HEK293 (cell line): ENCODE data around the gene GNB3.

Source experiments
- BCL11A ChIP-seq: fragments of 450-650 bp; formaldehyde crosslinking; IDR thresholded peaks from 2 replicates; pipeline ENCODE4 v1.5.1; 2016; ENCODE audit warnings: low read depth, missing biosample characterization, missing genetic modification characterization
- GLI4 ChIP-seq: fragments of 450-650 bp; formaldehyde crosslinking; IDR thresholded peaks from 2 replicates; pipeline ENCODE4 v1.5.1; 2016; ENCODE audit warnings: missing biosample characterization, missing genetic modification characterization
- HOXD13 ChIP-seq: sonication (generic); formaldehyde crosslinking; IDR thresholded peaks from 2 replicates; pipeline ENCODE4 v1.8.0; 2022; ENCODE audit warnings: missing genetic modification reagents, borderline replicate concordance
- KLF16 ChIP-seq: fragments of 450-650 bp; formaldehyde crosslinking; IDR thresholded peaks from 2 replicates; pipeline ENCODE4 v1.5.1; 2017; ENCODE audit warnings: missing biosample characterization, missing genetic modification characterization
- KLF9 ChIP-seq: fragments of 450-650 bp; formaldehyde crosslinking; IDR thresholded peaks from 2 replicates; pipeline ENCODE4 v1.5.1; 2016; ENCODE audit warnings: missing biosample characterization, missing genetic modification characterization, low read depth
- SALL2 ChIP-seq: fragments of 450-650 bp; formaldehyde crosslinking; IDR thresholded peaks from 2 replicates; pipeline ENCODE4 v1.5.0; 2017; ENCODE audit warnings: missing biosample characterization, mild to moderate bottlenecking, missing genetic modification characterization, borderline replicate concordance
- SETDB1 ChIP-seq: IDR thresholded peaks from one replicate; pipeline ENCODE4 v1.6.1; 2017; ENCODE audit warnings: mild to moderate bottlenecking, low read length, moderate library complexity, mixed read lengths; ENCODE audit not compliant: insufficient read length
- ZBTB20 ChIP-seq: fragments of 450-650 bp; formaldehyde crosslinking; IDR thresholded peaks from 2 replicates; pipeline ENCODE4 v1.5.1; 2016; ENCODE audit warnings: missing biosample characterization, missing genetic modification characterization
- ZBTB8A ChIP-seq: fragments of 450-650 bp; formaldehyde crosslinking; IDR thresholded peaks from 2 replicates; pipeline ENCODE4 v1.5.1; 2016; ENCODE audit warnings: missing biosample characterization, missing genetic modification characterization
- ZFHX2 ChIP-seq: fragments of 450-650 bp; formaldehyde crosslinking; conservative IDR thresholded peaks from 2 replicates; pipeline ENCODE4 v1.5.1; 2016; ENCODE audit warnings: missing biosample characterization, missing genetic modification characterization
- ZIC2 ChIP-seq: fragments of 450-650 bp; formaldehyde crosslinking; IDR thresholded peaks from 2 replicates; pipeline ENCODE4 v1.5.1; 2016; ENCODE audit warnings: missing biosample characterization, missing genetic modification characterization
- ZNF155 ChIP-seq: fragments of 450-650 bp; formaldehyde crosslinking; IDR thresholded peaks from 2 replicates; pipeline ENCODE4 v1.5.1; 2016; ENCODE audit warnings: missing biosample characterization, missing genetic modification characterization
- ZNF423 ChIP-seq: fragments of 450-650 bp; formaldehyde crosslinking; IDR thresholded peaks from 2 replicates; pipeline ENCODE4 v1.5.1; 2016; ENCODE audit warnings: missing biosample characterization, missing genetic modification characterization
- ZNF529 ChIP-seq: fragments of 450-650 bp; formaldehyde crosslinking; IDR thresholded peaks from 2 replicates; pipeline ENCODE4 v1.5.1; 2017; ENCODE audit warnings: missing genetic modification characterization, missing biosample characterization; ENCODE audit not compliant: insufficient replicate concordance
- ZXDB ChIP-seq: fragments of 450-650 bp; formaldehyde crosslinking; IDR thresholded peaks from 2 replicates; pipeline ENCODE4 v1.5.1; 2016; ENCODE audit warnings: missing biosample characterization, missing genetic modification characterization
- TF ChIP-seq, protein P1 (sequence below): fragments of 450-650 bp; formaldehyde crosslinking; IDR thresholded peaks from 2 replicates; pipeline ENCODE4 v1.5.1; 2016; ENCODE audit warnings: missing biosample characterization, missing genetic modification characterization
- TF ChIP-seq, protein P2 (sequence below): fragments of 450-650 bp; formaldehyde crosslinking; conservative IDR thresholded peaks from 2 replicates; pipeline ENCODE4 v1.5.1; 2016; ENCODE audit warnings: low read depth, missing biosample characterization, missing genetic modification characterization
- TF ChIP-seq, protein P3 (sequence below): fragments of 450-650 bp; formaldehyde crosslinking; IDR thresholded peaks from 2 replicates; pipeline ENCODE4 v1.5.1; 2016; ENCODE audit warnings: missing biosample characterization, missing genetic modification characterization
- TF ChIP-seq, protein P4 (sequence below): fragments of 450-650 bp; formaldehyde crosslinking; IDR thresholded peaks from 2 replicates; pipeline ENCODE4 v1.5.1; 2017; ENCODE audit warnings: missing biosample characterization, missing genetic modification characterization
- TF ChIP-seq, protein P5 (sequence below): fragments of 450-650 bp; formaldehyde crosslinking; IDR thresholded peaks from 2 replicates; pipeline ENCODE4 v1.5.1; 2016; ENCODE audit warnings: missing biosample characterization, missing genetic modification characterization
- TF ChIP-seq, protein P6 (sequence below): fragments of 450-650 bp; formaldehyde crosslinking; optimal IDR thresholded peaks from 2 replicates; pipeline ENCODE3; 2016; ENCODE audit warnings: missing biosample characterization, mild to moderate bottlenecking, missing genetic modification characterization
- TF ChIP-seq, protein P7 (sequence below): fragments of 450-650 bp; formaldehyde crosslinking; IDR thresholded peaks from 2 replicates; pipeline ENCODE4 v1.5.1; 2016; ENCODE audit warnings: missing biosample characterization, missing genetic modification characterization

Gene GNB3

DNA sequence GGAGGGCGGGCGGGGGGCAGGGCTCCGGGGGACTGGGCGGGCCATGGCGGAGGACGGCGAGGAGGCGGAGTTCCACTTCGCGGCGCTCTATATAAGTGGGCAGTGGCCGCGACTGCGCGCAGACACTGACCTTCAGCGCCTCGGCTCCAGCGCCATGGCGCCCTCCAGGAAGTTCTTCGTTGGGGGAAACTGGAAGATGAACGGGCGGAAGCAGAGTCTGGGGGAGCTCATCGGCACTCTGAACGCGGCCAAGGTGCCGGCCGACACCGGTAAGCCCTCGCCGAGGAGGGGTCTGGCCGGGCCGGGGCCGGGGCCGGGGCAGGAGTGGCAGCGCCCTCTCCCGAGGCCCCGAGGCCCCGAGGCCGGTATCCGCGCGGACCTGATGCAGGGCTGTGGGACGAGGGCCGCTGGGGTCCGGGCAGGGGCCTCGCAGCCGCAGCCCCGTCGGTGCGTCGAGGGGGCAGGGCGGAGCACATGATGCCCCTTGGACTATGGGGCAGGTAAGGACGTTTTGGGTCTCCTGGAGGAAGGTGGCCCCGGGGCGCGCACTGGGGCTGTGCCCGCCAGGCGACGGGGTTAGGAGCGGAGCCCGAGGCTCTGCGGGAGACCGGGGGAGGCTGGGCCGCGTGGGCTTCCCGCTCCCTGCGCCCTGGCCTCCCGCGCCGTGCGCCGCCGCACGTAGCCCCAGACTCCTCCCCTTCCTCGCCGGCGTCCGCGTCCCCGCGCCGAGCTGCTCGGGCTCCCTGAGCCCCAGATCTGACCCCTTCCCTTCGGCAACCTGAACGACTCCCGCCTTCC lies 26.9 kb downstream of the GNB3 start, which contains the start of gene TPI1 (continued):
- TF ChIP-seq, protein P1, sequence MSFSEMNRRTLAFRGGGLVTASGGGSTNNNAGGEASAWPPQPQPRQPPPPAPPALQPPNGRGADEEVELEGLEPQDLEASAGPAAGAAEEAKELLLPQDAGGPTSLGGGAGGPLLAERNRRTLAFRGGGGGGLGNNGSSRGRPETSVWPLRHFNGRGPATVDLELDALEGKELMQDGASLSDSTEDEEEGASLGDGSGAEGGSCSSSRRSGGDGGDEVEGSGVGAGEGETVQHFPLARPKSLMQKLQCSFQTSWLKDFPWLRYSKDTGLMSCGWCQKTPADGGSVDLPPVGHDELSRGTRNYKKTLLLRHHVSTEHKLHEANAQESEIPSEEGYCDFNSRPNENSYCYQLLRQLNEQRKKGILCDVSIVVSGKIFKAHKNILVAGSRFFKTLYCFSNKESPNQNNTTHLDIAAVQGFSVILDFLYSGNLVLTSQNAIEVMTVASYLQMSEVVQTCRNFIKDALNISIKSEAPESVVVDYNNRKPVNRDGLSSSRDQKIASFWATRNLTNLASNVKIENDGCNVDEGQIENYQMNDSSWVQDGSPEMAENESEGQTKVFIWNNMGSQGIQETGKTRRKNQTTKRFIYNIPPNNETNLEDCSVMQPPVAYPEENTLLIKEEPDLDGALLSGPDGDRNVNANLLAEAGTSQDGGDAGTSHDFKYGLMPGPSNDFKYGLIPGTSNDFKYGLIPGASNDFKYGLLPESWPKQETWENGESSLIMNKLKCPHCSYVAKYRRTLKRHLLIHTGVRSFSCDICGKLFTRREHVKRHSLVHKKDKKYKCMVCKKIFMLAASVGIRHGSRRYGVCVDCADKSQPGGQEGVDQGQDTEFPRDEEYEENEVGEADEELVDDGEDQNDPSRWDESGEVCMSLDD (tag by site-specific recombination): no peak
- peak; percentile 72 for TF ChIP-seq ZBTB20
- peak; percentile 52 for TF ChIP-seq ZIC2 (tag by site-specific recombination)
- TF ChIP-seq ZXDB (tag by site-specific recombination): peak; percentile 57; the same call in 1 of the 2 replicates
- TF ChIP-seq SALL2: peak; percentile 60; the same call in 1 of the 2 replicates
- TF ChIP-seq, protein P2, sequence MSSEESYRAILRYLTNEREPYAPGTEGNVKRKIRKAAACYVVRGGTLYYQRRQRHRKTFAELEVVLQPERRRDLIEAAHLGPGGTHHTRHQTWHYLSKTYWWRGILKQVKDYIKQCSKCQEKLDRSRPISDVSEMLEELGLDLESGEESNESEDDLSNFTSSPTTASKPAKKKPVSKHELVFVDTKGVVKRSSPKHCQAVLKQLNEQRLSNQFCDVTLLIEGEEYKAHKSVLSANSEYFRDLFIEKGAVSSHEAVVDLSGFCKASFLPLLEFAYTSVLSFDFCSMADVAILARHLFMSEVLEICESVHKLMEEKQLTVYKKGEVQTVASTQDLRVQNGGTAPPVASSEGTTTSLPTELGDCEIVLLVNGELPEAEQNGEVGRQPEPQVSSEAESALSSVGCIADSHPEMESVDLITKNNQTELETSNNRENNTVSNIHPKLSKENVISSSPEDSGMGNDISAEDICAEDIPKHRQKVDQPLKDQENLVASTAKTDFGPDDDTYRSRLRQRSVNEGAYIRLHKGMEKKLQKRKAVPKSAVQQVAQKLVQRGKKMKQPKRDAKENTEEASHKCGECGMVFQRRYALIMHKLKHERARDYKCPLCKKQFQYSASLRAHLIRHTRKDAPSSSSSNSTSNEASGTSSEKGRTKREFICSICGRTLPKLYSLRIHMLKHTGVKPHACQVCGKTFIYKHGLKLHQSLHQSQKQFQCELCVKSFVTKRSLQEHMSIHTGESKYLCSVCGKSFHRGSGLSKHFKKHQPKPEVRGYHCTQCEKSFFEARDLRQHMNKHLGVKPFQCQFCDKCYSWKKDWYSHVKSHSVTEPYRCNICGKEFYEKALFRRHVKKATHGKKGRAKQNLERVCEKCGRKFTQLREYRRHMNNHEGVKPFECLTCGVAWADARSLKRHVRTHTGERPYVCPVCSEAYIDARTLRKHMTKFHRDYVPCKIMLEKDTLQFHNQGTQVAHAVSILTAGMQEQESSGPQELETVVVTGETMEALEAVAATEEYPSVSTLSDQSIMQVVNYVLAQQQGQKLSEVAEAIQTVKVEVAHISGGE: peak; percentile 66
- TF ChIP-seq ZNF155: no peak
- no peak for TF ChIP-seq ZNF529
- TF ChIP-seq BCL11A: 0 out of 2 replicates have a peak, but pooled peaks have one; percentile 28
- TF ChIP-seq GLI4 (tag by site-specific recombination): no peak
- TF ChIP-seq KLF9 (tag by site-specific recombination): peak; percentile 29; the same call in 1 of the 2 replicates
- TF ChIP-seq, protein P3, sequence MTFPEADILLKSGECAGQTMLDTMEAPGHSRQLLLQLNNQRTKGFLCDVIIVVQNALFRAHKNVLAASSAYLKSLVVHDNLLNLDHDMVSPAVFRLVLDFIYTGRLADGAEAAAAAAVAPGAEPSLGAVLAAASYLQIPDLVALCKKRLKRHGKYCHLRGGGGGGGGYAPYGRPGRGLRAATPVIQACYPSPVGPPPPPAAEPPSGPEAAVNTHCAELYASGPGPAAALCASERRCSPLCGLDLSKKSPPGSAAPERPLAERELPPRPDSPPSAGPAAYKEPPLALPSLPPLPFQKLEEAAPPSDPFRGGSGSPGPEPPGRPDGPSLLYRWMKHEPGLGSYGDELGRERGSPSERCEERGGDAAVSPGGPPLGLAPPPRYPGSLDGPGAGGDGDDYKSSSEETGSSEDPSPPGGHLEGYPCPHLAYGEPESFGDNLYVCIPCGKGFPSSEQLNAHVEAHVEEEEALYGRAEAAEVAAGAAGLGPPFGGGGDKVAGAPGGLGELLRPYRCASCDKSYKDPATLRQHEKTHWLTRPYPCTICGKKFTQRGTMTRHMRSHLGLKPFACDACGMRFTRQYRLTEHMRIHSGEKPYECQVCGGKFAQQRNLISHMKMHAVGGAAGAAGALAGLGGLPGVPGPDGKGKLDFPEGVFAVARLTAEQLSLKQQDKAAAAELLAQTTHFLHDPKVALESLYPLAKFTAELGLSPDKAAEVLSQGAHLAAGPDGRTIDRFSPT (tag by site-specific recombination): 0 out of 2 replicates have a peak, but pooled peaks have one; percentile 32
- no peak for TF ChIP-seq HOXD13 (CRISPR knock-in tag)
- TF ChIP-seq, protein P4, sequence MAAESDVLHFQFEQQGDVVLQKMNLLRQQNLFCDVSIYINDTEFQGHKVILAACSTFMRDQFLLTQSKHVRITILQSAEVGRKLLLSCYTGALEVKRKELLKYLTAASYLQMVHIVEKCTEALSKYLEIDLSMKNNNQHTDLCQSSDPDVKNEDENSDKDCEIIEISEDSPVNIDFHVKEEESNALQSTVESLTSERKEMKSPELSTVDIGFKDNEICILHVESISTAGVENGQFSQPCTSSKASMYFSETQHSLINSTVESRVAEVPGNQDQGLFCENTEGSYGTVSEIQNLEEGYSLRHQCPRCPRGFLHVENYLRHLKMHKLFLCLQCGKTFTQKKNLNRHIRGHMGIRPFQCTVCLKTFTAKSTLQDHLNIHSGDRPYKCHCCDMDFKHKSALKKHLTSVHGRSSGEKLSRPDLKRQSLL: peak; percentile 95
- no peak for TF ChIP-seq SETDB1
- TF ChIP-seq KLF16: 0 out of 2 replicates have a peak, but pooled peaks have one; percentile 20
- peak; percentile 78 for TF ChIP-seq ZBTB8A
- TF ChIP-seq, protein P5, sequence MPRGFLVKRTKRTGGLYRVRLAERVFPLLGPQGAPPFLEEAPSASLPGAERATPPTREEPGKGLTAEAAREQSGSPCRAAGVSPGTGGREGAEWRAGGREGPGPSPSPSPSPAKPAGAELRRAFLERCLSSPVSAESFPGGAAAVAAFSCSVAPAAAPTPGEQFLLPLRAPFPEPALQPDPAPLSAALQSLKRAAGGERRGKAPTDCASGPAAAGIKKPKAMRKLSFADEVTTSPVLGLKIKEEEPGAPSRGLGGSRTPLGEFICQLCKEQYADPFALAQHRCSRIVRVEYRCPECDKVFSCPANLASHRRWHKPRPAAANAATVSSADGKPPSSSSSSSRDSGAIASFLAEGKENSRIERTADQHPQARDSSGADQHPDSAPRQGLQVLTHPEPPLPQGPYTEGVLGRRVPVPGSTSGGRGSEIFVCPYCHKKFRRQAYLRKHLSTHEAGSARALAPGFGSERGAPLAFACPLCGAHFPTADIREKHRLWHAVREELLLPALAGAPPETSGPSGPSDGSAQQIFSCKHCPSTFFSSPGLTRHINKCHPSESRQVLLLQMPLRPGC (tag by site-specific recombination): peak; percentile 19; the same call in 1 of the 2 replicates
- TF ChIP-seq, protein P6, sequence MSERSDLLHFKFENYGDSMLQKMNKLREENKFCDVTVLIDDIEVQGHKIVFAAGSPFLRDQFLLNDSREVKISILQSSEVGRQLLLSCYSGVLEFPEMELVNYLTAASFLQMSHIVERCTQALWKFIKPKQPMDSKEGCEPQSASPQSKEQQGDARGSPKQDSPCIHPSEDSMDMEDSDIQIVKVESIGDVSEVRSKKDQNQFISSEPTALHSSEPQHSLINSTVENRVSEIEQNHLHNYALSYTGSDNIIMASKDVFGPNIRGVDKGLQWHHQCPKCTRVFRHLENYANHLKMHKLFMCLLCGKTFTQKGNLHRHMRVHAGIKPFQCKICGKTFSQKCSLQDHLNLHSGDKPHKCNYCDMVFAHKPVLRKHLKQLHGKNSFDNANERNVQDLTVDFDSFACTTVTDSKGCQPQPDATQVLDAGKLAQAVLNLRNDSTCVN (tag by site-specific recombination): peak; percentile 90
- peak; percentile 92 for TF ChIP-seq ZFHX2 (tag by site-specific recombination)
- TF ChIP-seq, protein P7, sequence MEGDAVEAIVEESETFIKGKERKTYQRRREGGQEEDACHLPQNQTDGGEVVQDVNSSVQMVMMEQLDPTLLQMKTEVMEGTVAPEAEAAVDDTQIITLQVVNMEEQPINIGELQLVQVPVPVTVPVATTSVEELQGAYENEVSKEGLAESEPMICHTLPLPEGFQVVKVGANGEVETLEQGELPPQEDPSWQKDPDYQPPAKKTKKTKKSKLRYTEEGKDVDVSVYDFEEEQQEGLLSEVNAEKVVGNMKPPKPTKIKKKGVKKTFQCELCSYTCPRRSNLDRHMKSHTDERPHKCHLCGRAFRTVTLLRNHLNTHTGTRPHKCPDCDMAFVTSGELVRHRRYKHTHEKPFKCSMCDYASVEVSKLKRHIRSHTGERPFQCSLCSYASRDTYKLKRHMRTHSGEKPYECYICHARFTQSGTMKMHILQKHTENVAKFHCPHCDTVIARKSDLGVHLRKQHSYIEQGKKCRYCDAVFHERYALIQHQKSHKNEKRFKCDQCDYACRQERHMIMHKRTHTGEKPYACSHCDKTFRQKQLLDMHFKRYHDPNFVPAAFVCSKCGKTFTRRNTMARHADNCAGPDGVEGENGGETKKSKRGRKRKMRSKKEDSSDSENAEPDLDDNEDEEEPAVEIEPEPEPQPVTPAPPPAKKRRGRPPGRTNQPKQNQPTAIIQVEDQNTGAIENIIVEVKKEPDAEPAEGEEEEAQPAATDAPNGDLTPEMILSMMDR (tag by site-specific recombination): peak; percentile 10; the same call in 1 of the 2 replicates
- TF ChIP-seq ZNF423 (tag by site-specific recombination): 0 out of 2 replicates have a peak, but pooled peaks have one; percentile 27
